Measurements from ENCODE around the gene ALPG. TPM values are rescaled to one million over a fixed set of nuclear protein-coding genes. Genes with fewer than 3 reads are reported as not detected.
"Not testable (repeated sequence)": the region's sequence is repeated elsewhere in the genome, so short reads cannot be mapped to it uniquely, and the experiment has no call there.

ALPG gene
- total RNA-seq = not detected

DNA sequence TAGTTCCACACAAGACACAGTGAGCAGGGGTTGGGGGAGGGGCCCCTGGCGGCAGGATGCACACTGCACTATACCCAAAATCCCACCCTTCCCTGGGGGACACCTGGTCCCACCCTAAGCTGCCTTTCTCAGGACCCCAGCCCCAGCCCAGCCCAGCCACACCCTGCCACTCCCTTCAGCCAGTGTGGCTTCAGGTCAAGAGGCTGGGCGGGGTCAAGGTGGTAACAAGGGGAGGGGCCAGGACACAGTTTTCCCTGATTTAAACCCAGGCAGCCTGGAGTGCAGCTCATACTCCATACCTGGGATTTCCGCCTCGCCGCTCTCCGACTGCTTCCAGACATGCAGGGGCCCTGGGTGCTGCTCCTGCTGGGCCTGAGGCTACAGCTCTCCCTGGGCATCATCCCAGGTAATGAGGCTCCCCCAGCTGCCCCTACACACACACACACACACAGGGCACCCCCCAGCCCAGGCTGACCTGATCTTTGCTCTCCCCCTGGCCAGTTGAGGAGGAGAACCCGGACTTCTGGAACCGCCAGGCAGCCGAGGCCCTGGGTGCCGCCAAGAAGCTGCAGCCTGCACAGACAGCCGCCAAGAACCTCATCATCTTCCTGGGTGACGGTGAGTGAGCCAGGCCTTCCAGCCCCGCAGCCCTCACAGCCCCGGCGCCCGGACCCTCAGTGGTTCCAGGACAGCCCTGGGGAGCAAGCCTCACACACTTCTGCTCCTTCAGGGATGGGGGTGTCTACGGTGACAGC, at the start of gene ALPG:
Gene ALPG (plus strand): TSS at position 289 of the 755 bp plus-strand sequence. CDS start 51 bp downstream, at position 340.
- H3K27me3 ChIP-seq = no peaks in the 10 kb centered on the region
- no peaks in the 10 kb centered on the region for H3K4me1 ChIP-seq
- no peaks in the 10 kb centered on the region for H3K9me3 ChIP-seq
- TF ChIP-seq, protein P1, sequence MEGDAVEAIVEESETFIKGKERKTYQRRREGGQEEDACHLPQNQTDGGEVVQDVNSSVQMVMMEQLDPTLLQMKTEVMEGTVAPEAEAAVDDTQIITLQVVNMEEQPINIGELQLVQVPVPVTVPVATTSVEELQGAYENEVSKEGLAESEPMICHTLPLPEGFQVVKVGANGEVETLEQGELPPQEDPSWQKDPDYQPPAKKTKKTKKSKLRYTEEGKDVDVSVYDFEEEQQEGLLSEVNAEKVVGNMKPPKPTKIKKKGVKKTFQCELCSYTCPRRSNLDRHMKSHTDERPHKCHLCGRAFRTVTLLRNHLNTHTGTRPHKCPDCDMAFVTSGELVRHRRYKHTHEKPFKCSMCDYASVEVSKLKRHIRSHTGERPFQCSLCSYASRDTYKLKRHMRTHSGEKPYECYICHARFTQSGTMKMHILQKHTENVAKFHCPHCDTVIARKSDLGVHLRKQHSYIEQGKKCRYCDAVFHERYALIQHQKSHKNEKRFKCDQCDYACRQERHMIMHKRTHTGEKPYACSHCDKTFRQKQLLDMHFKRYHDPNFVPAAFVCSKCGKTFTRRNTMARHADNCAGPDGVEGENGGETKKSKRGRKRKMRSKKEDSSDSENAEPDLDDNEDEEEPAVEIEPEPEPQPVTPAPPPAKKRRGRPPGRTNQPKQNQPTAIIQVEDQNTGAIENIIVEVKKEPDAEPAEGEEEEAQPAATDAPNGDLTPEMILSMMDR (IDR thresholded peaks at IDR 0.05) = no peak
- no peak for TF ChIP-seq POLR2A (IDR thresholded peaks at IDR 0.05)
- H3K4me3 ChIP-seq = no peak within 1 kb of the TSS
- no peaks in the 10 kb centered on the region for H3K36me3 ChIP-seq
- no peak for DNase-seq
- no peak within 1 kb of the TSS for H3K27ac ChIP-seq

GRCh38 chr2:232361646-232362045, 45.0 kb upstream of the ALPG start:
- no peaks in the 10 kb centered on the region for H3K4me1 ChIP-seq
- TF ChIP-seq, protein P1 (IDR thresholded peaks at IDR 0.05) = no peak
- no peak for TF ChIP-seq POLR2A (IDR thresholded peaks at IDR 0.05)
- H3K36me3 ChIP-seq = no peaks in the 10 kb centered on the region
- no peak overlapping the region for H3K27ac ChIP-seq
- no peak overlapping the region for H3K4me3 ChIP-seq
- no peaks in the 10 kb centered on the region for H3K27me3 ChIP-seq
- DNase-seq = no peak
- H3K9me3 ChIP-seq = no peaks in the 10 kb centered on the region

- Histone ChIP-seq H3K27me3 (no peaks in the 10 kb centered on the region), H3K36me3 (no peaks in the 10 kb centered on the region), H3K27ac (no peak overlapping the region), H3K4me3 (no peak overlapping the region), H3K4me1 (no peaks in the 10 kb centered on the region), H3K9me3 (no peaks in the 10 kb centered on the region)
- no peak for DNase-seq
- TF ChIP-seq POLR2A (IDR thresholded peaks at IDR 0.05) = no peak
- TF ChIP-seq, protein P1 (IDR thresholded peaks at IDR 0.05) = no peak
Measured at GRCh38 chr2:232362174-232362900, 44.3 kb upstream of the ALPG start.

DNA sequence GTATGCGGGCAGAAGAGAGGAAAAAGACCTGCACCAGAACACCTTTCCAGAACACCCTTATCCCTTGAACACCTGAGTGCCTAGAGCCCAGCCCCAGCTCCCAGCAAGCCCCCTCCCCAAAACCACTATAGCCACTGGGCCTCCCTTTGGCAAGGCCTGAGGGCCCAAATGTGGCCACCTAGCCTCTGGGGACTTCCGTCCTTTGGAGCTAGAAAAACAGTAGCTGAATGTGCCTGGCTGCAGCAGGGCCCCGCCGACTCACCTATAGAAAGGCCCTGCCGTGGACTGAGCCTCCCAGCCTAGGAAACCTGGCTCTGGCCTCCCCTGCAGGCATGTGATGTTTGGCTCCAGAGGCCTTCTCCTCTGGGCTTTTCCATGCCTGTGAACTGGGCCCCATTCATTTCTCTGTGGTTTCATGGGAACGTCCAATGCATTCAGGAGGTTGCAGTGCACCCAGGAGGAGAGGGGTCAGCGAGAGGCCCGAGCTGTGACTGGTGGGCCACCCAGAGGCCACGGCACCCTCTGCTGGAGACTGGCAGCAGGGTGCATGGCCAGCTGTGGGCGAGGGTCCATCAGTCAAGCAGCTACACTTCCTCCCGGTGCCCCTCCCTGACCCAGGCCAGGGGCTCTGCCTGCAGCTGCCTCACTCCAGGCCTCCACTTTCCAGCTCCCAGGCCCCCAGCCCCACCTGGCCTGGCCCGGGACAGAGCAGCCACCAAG, 43.4 kb upstream of the ALPG start:
- peak overlapping the region in 1 of 4 donors; percentile 15 for H3K4me3 ChIP-seq
- not testable (repeated sequence) for H3K27me3 ChIP-seq, H3K27ac ChIP-seq, DNase-seq, H3K4me1 ChIP-seq, H3K36me3 ChIP-seq, H3K9me3 ChIP-seq

DNA sequence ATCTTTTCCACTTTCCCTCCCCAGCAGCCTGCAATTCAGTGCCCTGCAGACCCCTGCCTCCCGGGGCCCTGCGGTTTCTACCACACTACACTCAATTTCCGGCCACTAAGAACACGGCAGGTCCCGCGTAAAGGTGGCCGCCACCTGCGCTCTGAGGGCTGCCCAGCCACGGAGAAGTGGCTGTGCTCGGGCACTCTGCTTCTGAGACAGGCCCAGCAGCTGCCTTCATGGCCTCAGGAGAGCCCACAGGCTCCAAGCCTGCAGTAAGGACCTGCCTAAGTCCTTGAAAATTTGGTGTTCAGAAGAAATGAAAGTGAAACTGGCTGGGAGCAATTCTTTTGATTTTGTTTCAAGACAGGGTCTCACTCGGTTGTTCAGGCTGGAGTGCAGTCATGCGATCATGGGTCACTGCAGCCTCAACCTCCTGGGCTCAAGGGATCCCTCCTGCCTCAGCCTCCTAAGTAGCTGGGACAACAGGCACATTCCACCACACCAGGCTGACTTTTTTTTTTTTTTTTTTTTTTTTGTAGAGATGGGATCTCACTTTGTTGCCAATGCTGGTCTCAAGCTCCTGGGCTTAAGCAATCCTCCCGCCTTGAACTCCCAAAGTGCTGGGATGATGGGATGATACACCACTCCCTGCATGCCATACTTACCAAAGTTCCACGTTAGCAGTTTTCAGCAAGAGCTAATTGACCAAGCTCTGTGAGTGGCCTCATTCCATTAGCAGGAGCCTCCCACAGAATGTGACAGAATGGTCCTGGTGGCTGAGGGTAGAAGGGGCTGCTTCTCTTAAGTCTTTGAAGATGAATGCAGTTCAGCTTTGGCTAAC, 42.6 kb upstream of the ALPG start:
- Histone ChIP-seq H3K4me1 (no peaks in the 10 kb centered on the region), H3K27me3 (no peaks in the 10 kb centered on the region), H3K4me3 (peak overlapping the region in 3 of 4 donors; percentile 15 to 26 (median 24)), H3K36me3 (no peaks in the 10 kb centered on the region), H3K27ac (no peak overlapping the region), H3K9me3 (no peaks in the 10 kb centered on the region)
- DNase-seq = no peak
- TF ChIP-seq, protein P1 (IDR thresholded peaks at IDR 0.05) = no peak
- TF ChIP-seq POLR2A (IDR thresholded peaks at IDR 0.05) = no peak

DNA sequence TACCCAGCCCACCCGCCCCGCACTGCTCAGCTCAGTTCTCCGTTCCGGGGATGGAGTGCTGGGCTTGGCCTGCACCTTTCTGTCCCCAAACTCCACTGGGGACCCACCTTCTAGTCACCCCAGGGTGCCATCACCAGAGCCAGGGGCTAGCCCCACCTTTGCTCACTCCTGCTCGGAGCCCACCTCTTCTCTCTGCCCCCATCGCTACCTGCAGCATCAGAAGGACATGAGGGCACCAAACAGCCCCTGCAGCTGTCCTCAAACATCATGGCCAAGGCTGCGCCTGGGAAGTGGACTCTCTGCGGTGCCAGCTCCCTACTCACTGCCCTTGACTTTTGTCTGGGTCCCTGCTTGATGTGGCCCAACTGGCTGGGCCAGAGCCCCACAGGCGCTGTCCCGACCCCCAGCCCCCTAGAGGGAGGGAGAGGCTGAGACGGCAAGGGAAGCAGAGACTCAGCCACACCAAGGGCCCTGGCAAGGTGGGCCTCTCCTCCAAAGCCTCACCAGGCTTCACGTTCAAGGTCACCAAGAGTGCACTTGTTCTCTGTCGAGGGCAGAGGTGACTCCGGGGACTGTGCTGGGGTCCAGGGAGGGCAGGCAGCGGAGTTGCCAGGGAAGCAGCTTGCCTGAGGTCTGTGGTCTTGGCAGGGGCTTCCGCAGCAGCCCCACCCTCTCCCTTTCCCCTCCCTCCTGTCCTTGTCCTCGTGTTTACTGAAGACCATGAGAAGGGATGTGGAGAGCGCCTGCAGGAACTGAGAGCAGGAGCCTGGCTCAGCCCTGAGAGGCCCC, 41.6 kb upstream of the ALPG start:
- not testable (repeated sequence) for H3K36me3 ChIP-seq, H3K4me3 ChIP-seq, H3K27ac ChIP-seq, H3K27me3 ChIP-seq, H3K4me1 ChIP-seq, H3K9me3 ChIP-seq
- DNase-seq = peak in 1 of 3 donors; percentile 40
